ENCODE data around the gene AKR7A2.

- no peak for TF ChIP-seq CTCF (IDR thresholded peaks at IDR 0.05)
- no peak for TF ChIP-seq POLR2A (IDR thresholded peaks at IDR 0.05; ENCODE audit: low read depth)
Observed at GRCh38 chr1:19310720-19311502, 1.0 kb downstream of the AKR7A2 start.
